Epithelial cell of umbilical artery (primary cell): ENCODE results near the gene COX11. TPM values are rescaled to one million over a fixed set of nuclear protein-coding genes. Genes with fewer than 3 reads are reported as not detected.

ENCODE experiments used
- total RNA-seq: library from RNA; depleted of rRNA; stranded (reverse); fragments of >200 nt; gene quantifications from 2 replicates; pipeline ENCODE4 v1.2.3, GENCODE V29; 2014

Gene COX11
- 54.6 and 75.0 TPM in 2 replicates for total RNA-seq

DNA sequence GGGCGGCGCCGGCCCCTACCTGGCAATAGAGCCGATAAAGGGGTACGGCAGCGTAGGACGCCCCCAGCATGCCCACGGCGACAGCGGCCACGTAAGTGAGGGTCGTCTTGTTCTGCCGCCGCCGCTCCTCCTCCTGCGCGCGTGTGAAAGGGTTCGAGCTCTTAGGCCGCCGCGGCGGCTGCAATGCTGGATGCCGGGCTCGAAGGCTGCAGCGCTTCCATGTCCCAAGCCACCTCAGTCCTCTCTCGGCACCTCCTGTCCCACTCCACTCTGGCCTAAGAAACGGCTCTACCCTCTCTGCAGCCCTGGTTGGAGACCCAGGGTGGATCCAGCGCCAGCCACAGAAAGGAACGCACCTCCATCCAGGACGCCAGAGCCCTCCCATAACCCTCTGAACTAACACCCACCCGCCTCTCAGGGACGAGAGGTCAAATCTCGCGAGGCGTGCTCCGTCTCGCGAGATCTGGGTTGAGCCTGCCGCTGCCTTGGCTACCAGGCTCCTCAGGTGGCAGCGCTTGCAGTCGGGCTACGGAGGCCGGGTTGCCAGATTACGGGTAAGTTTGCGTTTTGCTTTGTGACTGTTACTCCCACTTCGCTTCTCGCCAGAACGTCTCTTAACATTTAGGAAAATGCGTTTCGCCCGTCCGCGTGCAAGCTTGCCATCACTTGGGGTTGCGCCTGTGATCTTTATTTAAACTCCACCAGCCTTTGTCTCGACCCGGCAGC, at the start of gene COX11, which contains the start of gene STXBP4:
COX11 (minus strand) TSS at position 393 of the 726 bp plus-strand sequence; CDS start at position 385, 8 bp downstream.
STXBP4 (plus strand) TSS at position 504 of the 726 bp plus-strand sequence. CDS start 17,455 bp downstream, outside the sequence.

Other genes starting within 250 kb of the COX11 start
- 5.8 and 23.4 TPM in 2 replicates for gene TOM1L1, start 67.8 kb downstream of the COX11 start, total RNA-seq
- gene STXBP4, start 111 bp upstream of the COX11 start, total RNA-seq: 8.4 and 26.0 TPM in 2 replicates